ENCODE data around the gene CAMTA1. TPM values are rescaled to one million over a fixed set of nuclear protein-coding genes. Genes with fewer than 3 reads are reported as not detected.

CAMTA1 gene
- total RNA-seq, 1 experiment from 2014 or later: 85.2 TPM

- Histone ChIP-seq H3K27me3 (replicated peaks; ENCODE audit: insufficient read depth, low read depth, low read length, poor library complexity) (no peaks in the 10 kb centered on the region), H3K9me3 (ENCODE audit: low read depth, low read length, poor library complexity, severe bottlenecking) (no peaks in the 10 kb centered on the region), H3K4me3 (ENCODE audit: low read depth, low read length, poor library complexity, severe bottlenecking) (no peak overlapping the region), H3K36me3 (ENCODE audit: insufficient read depth, low read length, poor library complexity, severe bottlenecking) (no peaks in the 10 kb centered on the region), H3K4me1 (ENCODE audit: insufficient read depth, low read length, poor library complexity, severe bottlenecking) (no peaks in the 10 kb centered on the region), H3K27ac (ENCODE audit: low read depth, low read length, poor library complexity, severe bottlenecking) (no peak overlapping the region)
- ChIA-PET POLR2A (ENCODE audit: low non-redundant PET) (no interaction called here), CTCF (no interaction called here)
- TF ChIP-seq CTCF (conservative IDR thresholded peaks at IDR 0.05; ENCODE audit: low read depth, low read length) (no peak), EZH2 (IDR thresholded peaks at IDR 0.05; ENCODE audit: borderline replicate concordance, low read depth, low read length, poor library complexity, severe bottlenecking) (no peak)
- intact Hi-C loops (cut with micrococcal nuclease; ENCODE audit: unreplicated experiment): no loop called here
- no TSS peak for BruUV-seq (replicated peaks)
- DNase-seq (ENCODE audit: low spot score): no peak
These were observed 570.4 kb downstream of the CAMTA1 start for GRCh38 chr1:7355646-7356045.

GRCh38 chr1:7356079-7356478 lies 570.8 kb downstream of the CAMTA1 start:
- H3K27ac ChIP-seq (ENCODE audit: low read depth, low read length, poor library complexity, severe bottlenecking): no peak overlapping the region
- CTCF ChIA-PET: no interaction called here
- no peak for DNase-seq (ENCODE audit: low spot score)
- H3K27me3 ChIP-seq (replicated peaks; ENCODE audit: insufficient read depth, low read depth, low read length, poor library complexity): no peaks in the 10 kb centered on the region
- no peaks in the 10 kb centered on the region for H3K9me3 ChIP-seq (ENCODE audit: low read depth, low read length, poor library complexity, severe bottlenecking)
- POLR2A ChIA-PET (ENCODE audit: low non-redundant PET): no interaction called here
- TF ChIP-seq EZH2 (IDR thresholded peaks at IDR 0.05; ENCODE audit: borderline replicate concordance, low read depth, low read length, poor library complexity, severe bottlenecking): no peak
- no TSS peak for BruUV-seq (replicated peaks)
- H3K4me1 ChIP-seq (ENCODE audit: insufficient read depth, low read length, poor library complexity, severe bottlenecking): no peaks in the 10 kb centered on the region
- intact Hi-C loops (cut with micrococcal nuclease; ENCODE audit: unreplicated experiment): no loop called here
- no peak overlapping the region for H3K4me3 ChIP-seq (ENCODE audit: low read depth, low read length, poor library complexity, severe bottlenecking)
- H3K36me3 ChIP-seq (ENCODE audit: insufficient read depth, low read length, poor library complexity, severe bottlenecking): no peaks in the 10 kb centered on the region

GRCh38 chr1:7358425-7358824 lies 573.2 kb downstream of the CAMTA1 start:
- Histone ChIP-seq H3K27me3 (replicated peaks; ENCODE audit: insufficient read depth, low read depth, low read length, poor library complexity) (no peaks in the 10 kb centered on the region), H3K9me3 (ENCODE audit: low read depth, low read length, poor library complexity, severe bottlenecking) (no peaks in the 10 kb centered on the region), H3K36me3 (ENCODE audit: insufficient read depth, low read length, poor library complexity, severe bottlenecking) (no peaks in the 10 kb centered on the region), H3K27ac (ENCODE audit: low read depth, low read length, poor library complexity, severe bottlenecking) (no peak overlapping the region), H3K4me1 (ENCODE audit: insufficient read depth, low read length, poor library complexity, severe bottlenecking) (no peaks in the 10 kb centered on the region), H3K4me3 (ENCODE audit: low read depth, low read length, poor library complexity, severe bottlenecking) (no peak overlapping the region)
- intact Hi-C loops (cut with micrococcal nuclease; ENCODE audit: unreplicated experiment): no loop called here
- POLR2A ChIA-PET (ENCODE audit: low non-redundant PET): no interaction called here
- CTCF ChIA-PET: no interaction called here
- no TSS peak for BruUV-seq (replicated peaks)
- TF ChIP-seq EZH2 (IDR thresholded peaks at IDR 0.05; ENCODE audit: borderline replicate concordance, low read depth, low read length, poor library complexity, severe bottlenecking) (no peak), CTCF (conservative IDR thresholded peaks at IDR 0.05; ENCODE audit: low read depth, low read length) (no peak)
- DNase-seq (ENCODE audit: low spot score): no peak

- no peaks in the 10 kb centered on the region for H3K9me3 ChIP-seq (ENCODE audit: low read depth, low read length, poor library complexity, severe bottlenecking)
- no peaks in the 10 kb centered on the region for H3K4me1 ChIP-seq (ENCODE audit: insufficient read depth, low read length, poor library complexity, severe bottlenecking)
- no peak for DNase-seq (ENCODE audit: low spot score)
- no peak for TF ChIP-seq EZH2 (IDR thresholded peaks at IDR 0.05; ENCODE audit: borderline replicate concordance, low read depth, low read length, poor library complexity, severe bottlenecking)
- no peak for TF ChIP-seq CTCF (conservative IDR thresholded peaks at IDR 0.05; ENCODE audit: low read depth, low read length)
- POLR2A ChIA-PET (ENCODE audit: low non-redundant PET): no interaction called here
- no peak overlapping the region for H3K27ac ChIP-seq (ENCODE audit: low read depth, low read length, poor library complexity, severe bottlenecking)
- no peaks in the 10 kb centered on the region for H3K27me3 ChIP-seq (replicated peaks; ENCODE audit: insufficient read depth, low read depth, low read length, poor library complexity)
- H3K4me3 ChIP-seq (ENCODE audit: low read depth, low read length, poor library complexity, severe bottlenecking): no peak overlapping the region
- H3K36me3 ChIP-seq (ENCODE audit: insufficient read depth, low read length, poor library complexity, severe bottlenecking): no peaks in the 10 kb centered on the region
- BruUV-seq (replicated peaks): no TSS peak
- CTCF ChIA-PET: no interaction called here
- intact Hi-C loops (cut with micrococcal nuclease; ENCODE audit: unreplicated experiment): no loop called here
These were observed 575.3 kb downstream of the CAMTA1 start for GRCh38 chr1:7360526-7360925.

Measured in A673 (cell line).